Right lobe of liver (tissue), 6 donors: Measurements from ENCODE around the gene WIF1. TPM values are rescaled to one million over a fixed set of nuclear protein-coding genes. Genes with fewer than 3 reads are reported as not detected.
A peak's percentile ranks its signal among the peaks of the same experiment; 100 is the strongest.

Experiments used
- ATAC-seq, 4 donors: fragments of 200-7000 bp; cut with Tn5 transposase; one replicate each; pipeline ENCODE4 v1.9.1; 2020; ENCODE audit warnings: mild to moderate bottlenecking in 4 of 4, moderate library complexity in 4 of 4
- DNase-seq, 3 donors: peaks; one replicate each; pipeline ENCODE4 v3.0.0-alpha.2; 2020
- H3K27ac ChIP-seq, 3 donors: fragments of 200-600 bp; one replicate each; pipeline ENCODE4 v1.8.0; 2022
- H3K27me3 ChIP-seq, 2 donors: fragments of 200-600 bp; one replicate each; pipeline ENCODE4 v1.8.0; 2022
- H3K36me3 ChIP-seq, 4 donors: fragments of 200-600 bp; sonication (generic) in 1 of 4; one replicate each; pipeline versions ENCODE4 v1.5.1 to v1.8.0; 2017 to 2022; ENCODE audit warnings: control low read depth in 1 of 4
- H3K4me1 ChIP-seq, 4 donors: fragments of 200-600 bp; sonication (generic) in 1 of 4; one replicate each; pipeline versions ENCODE4 v1.5.1 to v1.8.0; 2017 to 2022; ENCODE audit warnings: control low read depth in 1 of 4
- H3K4me3 ChIP-seq, 3 donors: fragments of 200-600 bp; one replicate each; pipeline ENCODE4 v1.8.0; 2022
- H3K9me3 ChIP-seq, 4 donors: fragments of 200-600 bp; sonication (generic) in 1 of 4; one replicate each; pipeline versions ENCODE4 v1.5.1 to v1.8.0; 2017 to 2022; ENCODE audit warnings: control low read depth in 1 of 4
- POLR2A ChIP-seq: fragments of 450-650 bp; IDR thresholded peaks from one replicate; pipeline ENCODE4 v1.6.1; 2017; ENCODE audit warnings: antibody characterized with exemption, mild to moderate bottlenecking
- WGBS: methylation state at CpG from one replicate; pipeline ENCODE4 v1.1.6; 2018; ENCODE audit warnings: low coverage, low lambda C conversion rate; ENCODE audit not compliant: insufficient coverage; ENCODE audit errors: missing lambda C conversion rate; 5-methylcytosine and 5-hydroxymethylcytosine counted together
- intact Hi-C, 2 donors: fragments of 100-400 bp; cut with DNase I; formaldehyde crosslinking; loops; one replicate each; pipeline versions ENCODE4 v1.11.2 to v1.14.1; 2022
- total RNA-seq, 6 experiments: library from RNA; depleted of rRNA in 2 of 6; stranded (reverse); fragments of >200 nt in 2 of 6; fragmentation: NEBNext Ultra II Directional in 3 of 6; extraction: Animal tissue kit (Norgen Biotek cat#: 25700) in 3 of 6; gene quantifications; one replicate each; pipeline versions ENCODE4 v1.1.0 to v1.2.4, GENCODE V29; 2016 to 2023
- TF ChIP-seq, protein P1 (sequence below), 4 donors: fragments of 200-600 bp in 3 of 4; fragments of 450-650 bp in 1 of 4; IDR thresholded peaks; one replicate each; pipeline versions ENCODE4 v1.5.1 to v1.8.0; 2016 to 2022; ENCODE audit warnings: antibody characterized with exemption in 4 of 4, mild to moderate bottlenecking in 2 of 4
- donor health status: DM: no; HTN: yes; CAD: no.
- donor health status: DM: no; HTN: no; CAD: no.
- donor health status: DM: no; HTN: no; CAD: no.
- donor health status: DM: no; HTN: yes; CAD: no.
- donor health status: DM: no; HTN: yes; CAD: no.

WIF1 gene
- total RNA-seq, 6 experiments from 2014 or later: not detected

DNA sequence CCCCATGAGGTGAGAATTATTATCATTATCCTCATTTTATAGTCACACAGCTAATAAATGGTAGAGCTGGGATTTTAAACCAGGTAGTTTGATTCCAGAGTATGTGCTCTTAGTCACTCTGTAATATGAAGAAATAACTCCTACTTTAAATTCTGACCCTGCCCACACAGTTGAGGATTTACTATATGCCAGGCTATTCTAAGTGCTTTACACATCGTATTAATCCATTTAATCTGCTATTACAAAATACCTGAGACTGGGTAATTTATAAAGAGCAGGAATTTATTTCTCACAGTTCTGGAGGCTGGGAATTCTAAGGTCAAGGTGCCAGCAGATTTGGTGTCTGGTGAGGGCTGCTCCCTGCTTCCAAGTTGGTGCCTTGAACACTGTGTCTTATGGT lies 19.6 kb upstream of the WIF1 start:
- TF ChIP-seq, protein P1, sequence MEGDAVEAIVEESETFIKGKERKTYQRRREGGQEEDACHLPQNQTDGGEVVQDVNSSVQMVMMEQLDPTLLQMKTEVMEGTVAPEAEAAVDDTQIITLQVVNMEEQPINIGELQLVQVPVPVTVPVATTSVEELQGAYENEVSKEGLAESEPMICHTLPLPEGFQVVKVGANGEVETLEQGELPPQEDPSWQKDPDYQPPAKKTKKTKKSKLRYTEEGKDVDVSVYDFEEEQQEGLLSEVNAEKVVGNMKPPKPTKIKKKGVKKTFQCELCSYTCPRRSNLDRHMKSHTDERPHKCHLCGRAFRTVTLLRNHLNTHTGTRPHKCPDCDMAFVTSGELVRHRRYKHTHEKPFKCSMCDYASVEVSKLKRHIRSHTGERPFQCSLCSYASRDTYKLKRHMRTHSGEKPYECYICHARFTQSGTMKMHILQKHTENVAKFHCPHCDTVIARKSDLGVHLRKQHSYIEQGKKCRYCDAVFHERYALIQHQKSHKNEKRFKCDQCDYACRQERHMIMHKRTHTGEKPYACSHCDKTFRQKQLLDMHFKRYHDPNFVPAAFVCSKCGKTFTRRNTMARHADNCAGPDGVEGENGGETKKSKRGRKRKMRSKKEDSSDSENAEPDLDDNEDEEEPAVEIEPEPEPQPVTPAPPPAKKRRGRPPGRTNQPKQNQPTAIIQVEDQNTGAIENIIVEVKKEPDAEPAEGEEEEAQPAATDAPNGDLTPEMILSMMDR (IDR thresholded peaks at IDR 0.05): no peak
- TF ChIP-seq POLR2A: no peak
- Histone ChIP-seq H3K4me1 (no peaks in the 10 kb centered on the region), H3K36me3 (no peaks in the 10 kb centered on the region), H3K27ac (no peak overlapping the region), H3K4me3 (no peak overlapping the region), H3K27me3 (no peaks in the 10 kb centered on the region), H3K9me3 (no peaks in the 10 kb centered on the region)
- no peak for ATAC-seq
- WGBS: 78% methylated on average over 1 of the region's 1 CpG
- intact Hi-C loops: no loop called here
- no peak for DNase-seq

DNA sequence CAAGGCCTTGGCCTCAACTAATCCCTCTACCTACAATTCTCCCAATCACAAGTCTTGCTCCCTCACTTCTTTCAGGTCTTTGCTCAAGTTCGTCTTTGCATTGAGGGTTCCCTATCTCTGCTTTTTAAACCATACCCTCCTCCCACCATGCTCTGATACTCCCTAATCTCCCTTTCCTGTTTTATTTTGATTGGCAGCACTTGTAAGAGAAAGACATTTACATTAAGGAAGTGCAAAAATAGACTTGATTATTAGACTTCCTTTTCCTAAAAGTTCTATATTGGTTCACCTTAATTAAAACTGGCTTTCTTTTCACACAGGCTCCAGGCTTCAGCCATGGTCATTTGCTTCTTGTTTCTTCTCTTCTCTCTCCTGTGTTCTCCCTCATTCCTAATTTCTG lies 18.3 kb upstream of the WIF1 start:
- H3K9me3 ChIP-seq: no peaks in the 10 kb centered on the region
- H3K36me3 ChIP-seq: no peaks in the 10 kb centered on the region
- H3K27ac ChIP-seq: no peak overlapping the region
- H3K27me3 ChIP-seq: no peaks in the 10 kb centered on the region
- DNase-seq (no peak), ATAC-seq (no peak)
- TF ChIP-seq, protein P1 (IDR thresholded peaks at IDR 0.05): no peak
- no peak for TF ChIP-seq POLR2A
- H3K4me3 ChIP-seq: no peak overlapping the region
- no peaks in the 10 kb centered on the region for H3K4me1 ChIP-seq
- WGBS: 54% methylated on average over 1 of the region's 1 CpG
- intact Hi-C loops: no loop called here

DNA sequence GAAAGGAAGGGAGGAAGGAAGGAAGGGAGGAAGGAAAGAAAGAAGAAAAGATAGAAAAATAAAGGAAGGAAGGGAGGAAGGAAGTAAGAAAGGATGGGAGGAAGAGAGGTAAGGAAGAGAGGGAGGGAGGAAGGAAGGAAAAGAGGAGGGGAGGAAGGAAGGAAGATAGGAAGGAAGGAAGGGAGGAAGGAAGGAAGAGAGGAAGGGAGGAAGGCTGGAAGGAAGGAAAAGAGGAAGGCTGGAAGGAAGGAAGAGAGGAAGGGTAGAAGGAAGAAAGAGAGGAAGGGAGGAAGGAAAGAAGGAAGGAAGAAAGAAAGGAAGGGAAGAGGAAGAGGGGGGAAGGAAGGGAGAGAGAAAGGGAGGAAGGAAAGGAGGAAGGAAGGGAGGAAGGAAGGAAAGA lies 12.8 kb upstream of the WIF1 start:
- Histone ChIP-seq H3K4me3 (no peak overlapping the region), H3K36me3 (no peaks in the 10 kb centered on the region), H3K4me1 (no peaks in the 10 kb centered on the region), H3K27ac (no peak overlapping the region), H3K27me3 (no peaks in the 10 kb centered on the region), H3K9me3 (no peaks in the 10 kb centered on the region)
- intact Hi-C loops: no loop called here
- ATAC-seq (no peak), DNase-seq (no peak)
- TF ChIP-seq, protein P1 (IDR thresholded peaks at IDR 0.05): no peak
- TF ChIP-seq POLR2A: no peak

DNA sequence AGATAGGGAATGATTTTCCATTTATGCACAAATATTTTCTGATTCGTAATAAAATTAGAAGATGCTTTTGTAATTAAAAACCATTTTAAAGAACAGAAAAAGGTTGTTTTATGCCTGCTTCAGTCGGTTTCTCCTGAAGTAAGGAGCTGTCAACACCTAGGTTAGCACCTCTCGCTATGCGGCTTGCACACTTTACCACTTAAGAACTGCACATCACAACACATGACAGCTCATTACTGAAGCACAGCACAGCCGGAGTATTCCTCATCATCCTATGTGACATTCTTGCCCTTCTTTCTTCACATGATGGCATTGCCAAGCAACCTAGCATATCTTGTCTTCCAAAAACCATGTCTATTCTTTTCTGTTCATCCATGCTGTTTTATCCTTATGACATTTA lies 5.4 kb upstream of the WIF1 start:
- TF ChIP-seq, protein P1 (IDR thresholded peaks at IDR 0.05): no peak
- no peak for TF ChIP-seq POLR2A
- H3K36me3 ChIP-seq: no peaks in the 10 kb centered on the region
- H3K4me1 ChIP-seq: peaks cover 0 to under 1% (median 0%) of the 10 kb centered on the region in 4 donors
- intact Hi-C loops: no loop called here
- peaks cover 0 to 6% of the 10 kb centered on the region in 2 donors for H3K27me3 ChIP-seq
- ATAC-seq (no peak), DNase-seq (no peak)
- WGBS: 66% methylated on average over 5 of the region's 5 CpGs
- no peak overlapping the region for H3K4me3 ChIP-seq
- H3K27ac ChIP-seq: no peak overlapping the region
- no peaks in the 10 kb centered on the region for H3K9me3 ChIP-seq

DNA sequence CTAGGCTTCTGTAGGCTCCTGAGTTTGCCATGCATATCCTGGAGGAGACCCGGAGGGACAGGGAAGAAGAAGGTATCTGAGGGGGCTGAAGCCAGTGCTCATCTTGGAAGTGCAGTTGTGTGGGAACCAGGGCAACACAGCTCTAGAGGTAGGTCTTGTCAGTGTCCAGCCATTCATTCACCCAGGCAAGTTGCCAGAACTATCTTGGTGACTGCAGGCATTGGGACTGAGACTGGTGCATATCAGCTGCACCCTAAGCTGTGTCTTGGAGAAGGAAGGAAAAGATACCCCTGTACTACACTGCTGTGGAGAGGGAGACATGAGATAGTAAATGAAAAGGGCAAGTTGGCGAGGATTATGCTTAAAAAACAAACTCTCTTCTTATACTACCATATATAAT lies 4.9 kb upstream of the WIF1 start:
- intact Hi-C loops: no loop called here

More for the DNA sequence above, 4.9 kb upstream of the WIF1 start:
- H3K27me3 ChIP-seq: peaks cover 0 to 9% of the 10 kb centered on the region in 2 donors
- no peaks in the 10 kb centered on the region for H3K36me3 ChIP-seq
- peak in 1 of 4 donors; percentile 23 for ATAC-seq
- TF ChIP-seq, protein P1 (IDR thresholded peaks at IDR 0.05): no peak
- TF ChIP-seq POLR2A: no peak
- DNase-seq: no peak
- H3K27ac ChIP-seq: no peak overlapping the region
- WGBS: 61% methylated on average over 2 of the region's 2 CpGs
- H3K4me3 ChIP-seq: no peak overlapping the region
- H3K4me1 ChIP-seq: peaks cover 0 to 6% (median 0%) of the 10 kb centered on the region in 4 donors
- no peaks in the 10 kb centered on the region for H3K9me3 ChIP-seq
